ENCODE data around the gene TERB1. TPM values are rescaled to one million over a fixed set of nuclear protein-coding genes. Genes with fewer than 3 reads are reported as not detected.

TERB1 gene
- total RNA-seq, 2 experiments from 2014 or later, result 0.15 TPM; not detected in 1

- Mint-ChIP-seq H3K27ac (no peak overlapping the region), H3K4me1 (no peaks in the 10 kb centered on the region), H3K9me3 (no peaks in the 10 kb centered on the region), H3K4me3 (no peak overlapping the region), H3K27me3 (peaks cover 7% of the 10 kb centered on the region), H3K36me3 (ENCODE audit: low read depth) (no peaks in the 10 kb centered on the region)
- ChIA-PET POLR2A (interaction anchor here (0.6 kb wide), 1 partner anchor 28 kb away, joined by 3 read pairs; no protein-coding TSS in a partner anchor), CTCF (interaction anchor here (0.9 to 2.0 kb wide), 4 partner anchors 12 to 155 kb away, joined by 3 to 7 read pairs (median 4); no protein-coding TSS in a partner anchor)
- DNase-seq, result no peak
These were observed 88.9 kb downstream of the TERB1 start for GRCh38 chr16:66712512-66712911.

GRCh38 chr16:66711581-66711980, 89.8 kb downstream of the TERB1 start:
- CTCF ChIA-PET, result interaction anchor here (0.9 kb wide), 1 partner anchor 13 kb away, joined by 3 read pairs; no protein-coding TSS in a partner anchor
- POLR2A ChIA-PET, result no interaction called here
- H3K4me3 Mint-ChIP-seq, result no peak overlapping the region
- H3K27me3 Mint-ChIP-seq, result peaks cover 10% of the 10 kb centered on the region
- no peaks in the 10 kb centered on the region for H3K9me3 Mint-ChIP-seq
- no peaks in the 10 kb centered on the region for H3K36me3 Mint-ChIP-seq (ENCODE audit: low read depth)
- no peak overlapping the region for H3K27ac Mint-ChIP-seq
- no peaks in the 10 kb centered on the region for H3K4me1 Mint-ChIP-seq
- no peak for DNase-seq

GRCh38 chr16:66706506-66706880, 94.9 kb downstream of the TERB1 start:
- Mint-ChIP-seq H3K4me3 (no peak overlapping the region), H3K9me3 (no peaks in the 10 kb centered on the region), H3K4me1 (no peaks in the 10 kb centered on the region), H3K27me3 (peaks cover 14% of the 10 kb centered on the region), H3K36me3 (ENCODE audit: low read depth) (no peaks in the 10 kb centered on the region), H3K27ac (no peak overlapping the region)
- POLR2A ChIA-PET, result no interaction called here
- no peak for DNase-seq
- CTCF ChIA-PET, result no interaction called here

GRCh38 chr16:66705790-66706505, 95.4 kb downstream of the TERB1 start:
- POLR2A ChIA-PET, result no interaction called here
- Mint-ChIP-seq H3K9me3 (no peaks in the 10 kb centered on the region), H3K4me3 (no peak overlapping the region), H3K27me3 (peaks cover 15% of the 10 kb centered on the region), H3K36me3 (ENCODE audit: low read depth) (no peaks in the 10 kb centered on the region), H3K27ac (no peak overlapping the region), H3K4me1 (peaks cover 1% of the 10 kb centered on the region)
- DNase-seq, result no peak
- CTCF ChIA-PET, result no interaction called here

Other genes with a start within 250 kb of the TERB1 start
- gene CKLF, start 249.0 kb downstream of the TERB1 start, total RNA-seq, result 100 to 1,000 TPM; 183 to 188 TPM
- gene CMTM1, start 235.1 kb downstream of the TERB1 start, total RNA-seq, result 10 to 100 TPM; 16.6 to 17.8 TPM
- gene CMTM2, start 222.1 kb downstream of the TERB1 start, total RNA-seq, result under 1 TPM; 0.43 to 0.83 TPM
- 100 to 1,000 TPM; 111 TPM for gene CMTM3, start 196.9 kb downstream of the TERB1 start, total RNA-seq
- under 1 TPM; 0.53 to 0.58 TPM for gene CMTM4, start 104.8 kb downstream of the TERB1 start, total RNA-seq
- 10 to 100 TPM; 50.1 to 52.9 TPM for gene DYNC1LI2, start 50.0 kb downstream of the TERB1 start, total RNA-seq
- gene NAE1, start 29.4 kb upstream of the TERB1 start, total RNA-seq, result 10 to 100 TPM; 76.5 to 78.2 TPM
- under 1 TPM in 1 of 2 experiments, not detected in 1; 0.13 TPM for gene CA7, start 42.8 kb upstream of the TERB1 start, total RNA-seq
- gene PDP2, start 78.9 kb upstream of the TERB1 start, total RNA-seq, result 10 to 100 TPM; 30.7 to 33.9 TPM
- not detected for gene CDH16, start 117.3 kb upstream of the TERB1 start, total RNA-seq
- gene RRAD, start 124.0 kb upstream of the TERB1 start, total RNA-seq, result 1 to 10 TPM; 1.0 to 1.3 TPM
- 100 to 1,000 TPM; 116 to 121 TPM for gene CIAO2B, start 132.8 kb upstream of the TERB1 start, total RNA-seq
- gene CES2, start 133.9 kb upstream of the TERB1 start, total RNA-seq, result 10 to 100 TPM; 32.9 to 33.5 TPM
- gene CES3, start 159.7 kb upstream of the TERB1 start, total RNA-seq, result 1 to 10 TPM; 6.1 to 6.3 TPM
- gene CES4A, start 187.0 kb upstream of the TERB1 start, total RNA-seq, result 10 to 100 TPM; 37.8 to 39.3 TPM
- 100 to 1,000 TPM; 236 to 238 TPM for gene CBFB, start 227.6 kb upstream of the TERB1 start, total RNA-seq